ENCODE results near the gene CHRNE.
"Not testable (repeated sequence)": the region's sequence is repeated elsewhere in the genome, so short reads cannot be mapped to it uniquely, and the experiment has no call there.

Gene CHRNE

GRCh38 chr17:4920351-4921048, 17.6 kb upstream of the CHRNE start:
- Histone ChIP-seq H3K4me1 (ENCODE audit: control insufficient read depth in 1 of 2, insufficient read depth in 1 of 2, low read depth in 1 of 2, low read length in 1 of 2) (peaks cover 9 to 11% of the 10 kb centered on the region in 2 experiments), H3K9me3 (no peaks in the 10 kb centered on the region), H3K36me3 (no peaks in the 10 kb centered on the region), H3K27ac (peak overlapping the region; percentile 39), H3K4me3 (ENCODE audit: low read depth in 1 of 2, low read length in 1 of 2) (no peak overlapping the region), H3K27me3 (no peaks in the 10 kb centered on the region)
- TF ChIP-seq CTCF (IDR thresholded peaks at IDR 0.05) = no peak

GRCh38 chr17:4919511-4920047, 16.7 kb upstream of the CHRNE start:
- peak overlapping the region; percentile 39 for H3K27ac ChIP-seq
- no peak overlapping the region for H3K4me3 ChIP-seq (ENCODE audit: low read depth in 1 of 2, low read length in 1 of 2)
- no peaks in the 10 kb centered on the region for H3K9me3 ChIP-seq
- H3K4me1 ChIP-seq (ENCODE audit: control insufficient read depth in 1 of 2, insufficient read depth in 1 of 2, low read depth in 1 of 2, low read length in 1 of 2) = peaks cover 9 to 11% of the 10 kb centered on the region in 2 experiments
- H3K27me3 ChIP-seq = no peaks in the 10 kb centered on the region
- TF ChIP-seq CTCF (IDR thresholded peaks at IDR 0.05) = no peak
- H3K36me3 ChIP-seq = no peaks in the 10 kb centered on the region

GRCh38 chr17:4914551-4914950, 11.7 kb upstream of the CHRNE start:
- H3K27me3 ChIP-seq; H3K4me3 ChIP-seq (ENCODE audit: low read depth in 1 of 2, low read length in 1 of 2); H3K36me3 ChIP-seq; H3K27ac ChIP-seq; H3K4me1 ChIP-seq (ENCODE audit: control insufficient read depth in 1 of 2, insufficient read depth in 1 of 2, low read depth in 1 of 2, low read length in 1 of 2); H3K9me3 ChIP-seq: not testable (repeated sequence)

GRCh38 chr17:4913994-4914393, 11.1 kb upstream of the CHRNE start:
- Histone ChIP-seq H3K9me3 (no peaks in the 10 kb centered on the region), H3K27ac (no peak overlapping the region), H3K27me3 (no peaks in the 10 kb centered on the region), H3K36me3 (no peaks in the 10 kb centered on the region), H3K4me1 (ENCODE audit: control insufficient read depth in 1 of 2, insufficient read depth in 1 of 2, low read depth in 1 of 2, low read length in 1 of 2) (peaks cover 4 to 5% of the 10 kb centered on the region in 2 experiments), H3K4me3 (ENCODE audit: low read depth in 1 of 2, low read length in 1 of 2) (no peak overlapping the region)
- TF ChIP-seq CTCF (IDR thresholded peaks at IDR 0.05) = no peak

- H3K27me3 ChIP-seq = peaks cover 25% of the 10 kb centered on the region
- no peaks in the 10 kb centered on the region for H3K9me3 ChIP-seq
- H3K27ac ChIP-seq = peak overlapping the region; percentile 51
- no peaks in the 10 kb centered on the region for H3K36me3 ChIP-seq
- no peak overlapping the region for H3K4me3 ChIP-seq (ENCODE audit: low read depth in 1 of 2, low read length in 1 of 2)
- H3K4me1 ChIP-seq (ENCODE audit: control insufficient read depth in 1 of 2, insufficient read depth in 1 of 2, low read depth in 1 of 2, low read length in 1 of 2) = peaks cover 6 to 7% of the 10 kb centered on the region in 2 experiments
- TF ChIP-seq CTCF (IDR thresholded peaks at IDR 0.05) = peak; percentile 89
These were observed 6.0 kb upstream of the CHRNE start for GRCh38 chr17:4908711-4909496.

- Histone ChIP-seq H3K27ac (no peak overlapping the region), H3K9me3 (no peaks in the 10 kb centered on the region), H3K27me3 (peaks cover 27% of the 10 kb centered on the region), H3K36me3 (no peaks in the 10 kb centered on the region), H3K4me3 (ENCODE audit: low read depth in 1 of 2, low read length in 1 of 2) (no peak overlapping the region), H3K4me1 (ENCODE audit: control insufficient read depth in 1 of 2, insufficient read depth in 1 of 2, low read depth in 1 of 2, low read length in 1 of 2) (peaks cover 6 to 10% of the 10 kb centered on the region in 2 experiments)
- no peak for TF ChIP-seq CTCF (IDR thresholded peaks at IDR 0.05)
These were observed 5.4 kb upstream of the CHRNE start for GRCh38 chr17:4908301-4908700.

GRCh38 chr17:4906642-4907041, 3.7 kb upstream of the CHRNE start:
- peaks cover 44% of the 10 kb centered on the region for H3K27me3 ChIP-seq
- not testable (repeated sequence) for H3K4me3 ChIP-seq (ENCODE audit: low read depth in 1 of 2, low read length in 1 of 2); H3K9me3 ChIP-seq; H3K36me3 ChIP-seq; H3K27ac ChIP-seq
- peaks cover 19 to 27% of the 10 kb centered on the region in 2 experiments for H3K4me1 ChIP-seq (ENCODE audit: control insufficient read depth in 1 of 2, insufficient read depth in 1 of 2, low read depth in 1 of 2, low read length in 1 of 2)
